Heart right ventricle (tissue), 16 donors: ENCODE data around the gene LRCH2. TPM values are rescaled to one million over a fixed set of nuclear protein-coding genes. Genes with fewer than 3 reads are reported as not detected.

Source experiments
- ATAC-seq, 8 donors: fragments of 200-7000 bp; cut with Tn5 transposase; one replicate each; pipeline ENCODE4 v1.9.1; 2020; ENCODE audit warnings: mild to moderate bottlenecking in 8 of 8, moderate library complexity in 8 of 8, moderate number of reproducible peaks in 1 of 8
- DNase-seq, 2 donors: peaks; one replicate each; pipeline ENCODE4 v3.0.0-alpha.2; 2020
- H3K27ac ChIP-seq, 10 donors: fragments of 200-600 bp; sonication (generic) in 2 of 10; one replicate each; pipeline versions ENCODE4 v1.5.0 to v1.8.0; 2020 to 2022; ENCODE audit warnings: mild to moderate bottlenecking in 3 of 10
- H3K27me3 ChIP-seq, 7 donors: fragments of 200-600 bp; one replicate each; pipeline ENCODE4 v1.8.0; 2021 to 2022; ENCODE audit warnings: mild to moderate bottlenecking in 2 of 7
- H3K36me3 ChIP-seq, 9 donors: fragments of 200-600 bp; sonication (generic) in 1 of 9; one replicate each; pipeline versions ENCODE4 v1.5.0 to v1.8.0; 2020 to 2022; ENCODE audit warnings: mild to moderate bottlenecking in 2 of 9
- H3K4me1 ChIP-seq, 9 donors: fragments of 200-600 bp; sonication (generic) in 1 of 9; one replicate each; pipeline versions ENCODE4 v1.5.0 to v1.8.0; 2020 to 2022; ENCODE audit warnings: mild to moderate bottlenecking in 4 of 9
- H3K4me3 ChIP-seq, 10 donors: fragments of 200-600 bp; sonication (generic) in 2 of 10; one replicate each; pipeline versions ENCODE4 v1.5.0 to v1.8.0; 2020 to 2022; ENCODE audit warnings: mild to moderate bottlenecking in 7 of 10, moderate library complexity in 2 of 10
- H3K9me3 ChIP-seq, 11 donors: fragments of 200-600 bp in 10 of 11; sonication (generic) in 2 of 11; one replicate each; pipeline versions ENCODE4 v1.5.0 to v1.8.0; 2013 to 2022; ENCODE audit warnings: mild to moderate bottlenecking in 2 of 11, control low read depth in 1 of 11, moderate library complexity in 1 of 11
- CTCF ChIP-seq, 9 donors: fragments of 200-600 bp; sonication (generic) in 2 of 9; IDR thresholded peaks; one replicate each; pipeline versions ENCODE4 v1.5.0 to v1.8.0; 2021 to 2022; ENCODE audit warnings: antibody characterized with exemption in 9 of 9, mild to moderate bottlenecking in 5 of 9, moderate library complexity in 1 of 9
- WGBS, 2 donors: extraction: QIAGEN DNeasy Blood & Tissue Kit; methylation state at CpG; one replicate each; pipeline ENCODE4 v1.1.7; 2013; ENCODE audit warnings: inconsistent platforms in 1 of 2; 5-methylcytosine and 5-hydroxymethylcytosine counted together
- intact Hi-C, 10 donors: fragments of 100-400 bp; cut with DNase I; formaldehyde crosslinking; loops; one replicate each; pipeline versions ENCODE4 v1.11.1 to v1.14.2; 2022
- polyA plus RNA-seq, 2 donors: library from polyadenylated mRNA; stranded (reverse); fragments of 200-250 nt; gene quantifications; one replicate each; pipeline ENCODE4 v1.2.3, GENCODE V29; 2013
- total RNA-seq, 10 donors: library from RNA; stranded (reverse); fragmentation: NEBNext Ultra II Directional in 3 of 10; extraction: Animal tissue kit (Norgen Biotek cat#: 25700) in 3 of 10; gene quantifications; one replicate each; pipeline versions ENCODE4 v1.2.1 to v1.2.4, GENCODE V29; 2021 to 2023
- donor health status: Arrhythmogenic right ventricular cardiomyopathy.
- donor health status: ischemic (EF 13 %, LVEDD 7.1; RV severe dilation, severe dysfunction).
- donor health status: healthy with polysubstance abuse.
- donor health status: DM: no; HTN: yes; CAD: no.
- donor health status: DM: no; HTN: no; CAD: no.
- donor health status: ischemic (EF 25% LVEDD 6.9; RV normal size, moderate dysfunction).
- donor health status: ischemic (EF 25% LVEDD 5.7; RV mildly dilated, moderate dysfunction).
- donor health status: healthy.
- donor health status: DM: yes; HTN: yes; CAD: no.
- donor health status: Ischemic cardiomyopathy.
- donor health status: ischemic (EF 35%, LVEDD 5.7; RV mildly dilated, moderate dysfunction).
- donor health status: nonischemic (EF 11% LVEDD 7.7; RV severe dilation, severe dysfunction).
- donor health status: DM: yes; HTN: yes; CAD: no.
- donor health status: PGD.
- donor health status: ischemic (EF 29% LVEDD 5.4; RV normal size, mild dysfunction).
- donor health status: nonischemic (EF 23%, LVEDD 6.1; RV moderate dilation, normal function).

LRCH2 gene
- total and polyA plus RNA-seq, 12 donors = 0.46 to 1.9 (median 1.3) TPM

DNA sequence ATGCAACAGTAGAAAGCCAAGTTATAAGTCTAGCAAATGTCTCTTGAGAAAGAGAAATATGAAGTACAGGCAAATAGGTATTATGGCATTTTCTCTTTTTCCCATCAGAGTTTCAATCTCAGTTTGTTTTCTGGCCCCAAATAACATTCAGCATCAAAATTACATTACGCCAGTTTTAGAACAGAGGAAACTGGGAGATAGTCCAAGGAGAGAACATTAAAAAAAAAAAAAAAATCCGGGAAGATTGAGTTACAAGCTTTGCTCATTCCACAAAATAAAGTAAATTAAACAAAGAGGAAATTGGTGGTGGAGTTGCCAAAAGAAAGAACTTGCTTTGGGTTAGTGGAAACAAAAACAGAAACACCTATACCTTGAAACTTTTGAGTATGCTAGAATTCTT lies 166.1 kb downstream of the LRCH2 start:
- H3K4me3 ChIP-seq = no peak overlapping the region
- peaks cover 0 to 2% (median 0%) of the 10 kb centered on the region in 11 donors for H3K9me3 ChIP-seq
- peaks cover 0 to 11% (median 0%) of the 10 kb centered on the region in 7 donors for H3K27me3 ChIP-seq
- DNase-seq (no peak), ATAC-seq (peak in 2 of 8 donors; percentile 30 to 54)
- intact Hi-C loops = no loop called here
- TF ChIP-seq CTCF (IDR thresholded peaks at IDR 0.05) = no peak
- H3K4me1 ChIP-seq = peaks cover 0 to 11% (median 0%) of the 10 kb centered on the region in 9 donors
- H3K36me3 ChIP-seq = no peaks in the 10 kb centered on the region
- 23 to 33% methylated on average over 2 of the region's 2 CpGs for WGBS, 2 donors
- peak overlapping the region in 3 of 10 donors; percentile 44 to 51 (median 47) for H3K27ac ChIP-seq

DNA sequence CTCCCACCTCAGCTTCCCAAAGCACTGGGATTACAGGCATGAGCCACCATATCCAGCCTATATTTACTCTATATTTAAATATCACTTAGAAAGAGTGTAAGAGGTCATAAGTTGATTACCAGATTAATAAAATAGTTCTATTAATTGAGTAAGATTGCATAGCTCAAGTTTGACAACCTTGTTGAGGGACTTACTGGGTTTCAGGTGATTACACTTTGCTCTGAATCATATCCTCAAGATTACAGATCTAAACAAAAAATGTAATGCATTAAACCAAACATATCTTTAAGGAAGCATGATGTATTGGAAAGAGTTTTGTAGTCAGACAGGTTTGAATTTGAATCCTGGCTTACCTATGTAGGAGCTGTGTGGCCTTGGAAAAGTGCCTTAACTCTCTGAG lies 168.6 kb downstream of the LRCH2 start:
- Histone ChIP-seq H3K9me3 (peaks cover 0 to 17% (median 0%) of the 10 kb centered on the region in 11 donors), H3K27ac (no peak overlapping the region), H3K4me3 (no peak overlapping the region), H3K36me3 (no peaks in the 10 kb centered on the region), H3K27me3 (peaks cover 0 to 8% (median 0%) of the 10 kb centered on the region in 7 donors), H3K4me1 (peaks cover 0 to 11% (median 0%) of the 10 kb centered on the region in 9 donors)
- no peak for DNase-seq
- ATAC-seq = no peak
- no peak for TF ChIP-seq CTCF (IDR thresholded peaks at IDR 0.05)
- intact Hi-C loops = no loop called here

Other genes starting within 250 kb of the LRCH2 start
- gene IL13RA2, start 216.5 kb downstream of the LRCH2 start, total RNA-seq = under 1 TPM in 2 of 10 donors, not detected in 8; 0.28 to 0.48 TPM
- under 1 TPM; 0.22 to 0.37 TPM for gene IL13RA2, start 216.5 kb downstream of the LRCH2 start, polyA plus RNA-seq
- not detected for gene RBMXL3, start 44.7 kb downstream of the LRCH2 start, total RNA-seq
- not detected for gene RBMXL3, start 44.7 kb downstream of the LRCH2 start, polyA plus RNA-seq
- not detected for gene LUZP4, start 55.6 kb upstream of the LRCH2 start, total RNA-seq
- not detected for gene LUZP4, start 55.6 kb upstream of the LRCH2 start, polyA plus RNA-seq